GM12873 (cell line): Measurements from ENCODE around the gene RNF187.

Experiments used
- TF ChIP-seq, protein P1 (sequence below): IDR thresholded peaks from 2 replicates; pipeline ENCODE4 v1.5.1; 2012; ENCODE audit warnings: low read depth, mild to moderate bottlenecking, moderate library complexity, low read length, control low read depth; ENCODE audit not compliant: insufficient read depth; ENCODE audit errors: missing control alignments

The RNF187 gene

DNA sequence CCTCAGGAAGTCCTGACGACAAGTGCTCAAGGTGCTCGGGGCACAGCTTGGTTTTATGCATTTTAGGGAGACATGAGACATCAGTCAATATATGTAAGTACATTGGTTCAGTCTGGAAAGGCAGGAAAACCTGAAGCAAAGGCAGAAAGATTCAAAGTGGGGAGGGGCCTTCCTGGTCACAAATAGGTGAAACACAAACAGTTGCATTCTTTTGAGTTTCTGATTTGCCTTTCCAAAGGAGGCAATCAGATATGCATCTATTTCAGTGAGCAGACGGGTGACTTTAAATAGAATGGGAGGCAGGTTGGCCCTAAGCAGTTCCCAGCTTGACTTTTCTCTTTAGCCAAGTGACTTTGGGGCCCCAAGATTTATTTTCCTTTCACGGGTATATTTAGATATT, 8.9 kb upstream of the RNF187 start:
- TF ChIP-seq, protein P1, sequence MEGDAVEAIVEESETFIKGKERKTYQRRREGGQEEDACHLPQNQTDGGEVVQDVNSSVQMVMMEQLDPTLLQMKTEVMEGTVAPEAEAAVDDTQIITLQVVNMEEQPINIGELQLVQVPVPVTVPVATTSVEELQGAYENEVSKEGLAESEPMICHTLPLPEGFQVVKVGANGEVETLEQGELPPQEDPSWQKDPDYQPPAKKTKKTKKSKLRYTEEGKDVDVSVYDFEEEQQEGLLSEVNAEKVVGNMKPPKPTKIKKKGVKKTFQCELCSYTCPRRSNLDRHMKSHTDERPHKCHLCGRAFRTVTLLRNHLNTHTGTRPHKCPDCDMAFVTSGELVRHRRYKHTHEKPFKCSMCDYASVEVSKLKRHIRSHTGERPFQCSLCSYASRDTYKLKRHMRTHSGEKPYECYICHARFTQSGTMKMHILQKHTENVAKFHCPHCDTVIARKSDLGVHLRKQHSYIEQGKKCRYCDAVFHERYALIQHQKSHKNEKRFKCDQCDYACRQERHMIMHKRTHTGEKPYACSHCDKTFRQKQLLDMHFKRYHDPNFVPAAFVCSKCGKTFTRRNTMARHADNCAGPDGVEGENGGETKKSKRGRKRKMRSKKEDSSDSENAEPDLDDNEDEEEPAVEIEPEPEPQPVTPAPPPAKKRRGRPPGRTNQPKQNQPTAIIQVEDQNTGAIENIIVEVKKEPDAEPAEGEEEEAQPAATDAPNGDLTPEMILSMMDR: no peak

DNA sequence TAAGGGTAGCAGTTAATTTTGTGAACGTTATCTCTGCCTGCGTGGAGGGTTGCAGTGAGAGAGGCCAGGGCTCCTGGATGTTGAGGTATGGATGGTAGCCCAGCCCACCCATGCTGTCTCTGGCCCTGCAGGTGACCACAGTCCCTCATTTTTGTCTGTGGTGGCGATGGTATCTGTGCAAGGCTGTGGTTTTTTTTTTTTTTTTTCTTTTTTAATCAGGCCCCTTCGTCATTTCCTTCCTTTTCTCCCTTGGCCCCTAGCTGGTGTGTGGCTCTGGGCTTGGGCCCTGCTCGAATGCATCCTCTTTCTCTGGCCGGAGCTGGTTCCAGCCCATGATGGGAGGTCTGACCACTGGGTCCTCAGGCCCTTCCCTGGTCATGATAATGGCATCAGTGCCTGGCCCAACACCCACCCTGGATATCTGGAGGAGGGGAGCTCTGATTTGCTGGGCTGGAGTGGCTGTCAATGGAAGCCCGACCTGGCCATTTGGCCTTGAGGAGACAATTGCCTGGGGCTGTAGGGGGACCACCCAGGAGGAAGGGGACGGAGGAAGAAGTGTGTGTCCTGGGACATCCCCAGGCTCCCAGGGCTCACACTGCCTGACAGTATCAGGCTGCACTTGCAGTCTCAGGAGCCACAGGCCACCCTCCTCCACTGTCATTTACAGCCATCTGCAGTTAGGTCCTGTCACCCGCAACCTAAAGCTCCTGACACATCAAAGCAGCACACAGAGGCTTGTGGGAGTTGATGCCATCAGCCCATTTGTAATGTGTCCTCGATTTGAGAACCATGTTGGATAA, 8.1 kb upstream of the RNF187 start:
- TF ChIP-seq, protein P1: no peak

DNA sequence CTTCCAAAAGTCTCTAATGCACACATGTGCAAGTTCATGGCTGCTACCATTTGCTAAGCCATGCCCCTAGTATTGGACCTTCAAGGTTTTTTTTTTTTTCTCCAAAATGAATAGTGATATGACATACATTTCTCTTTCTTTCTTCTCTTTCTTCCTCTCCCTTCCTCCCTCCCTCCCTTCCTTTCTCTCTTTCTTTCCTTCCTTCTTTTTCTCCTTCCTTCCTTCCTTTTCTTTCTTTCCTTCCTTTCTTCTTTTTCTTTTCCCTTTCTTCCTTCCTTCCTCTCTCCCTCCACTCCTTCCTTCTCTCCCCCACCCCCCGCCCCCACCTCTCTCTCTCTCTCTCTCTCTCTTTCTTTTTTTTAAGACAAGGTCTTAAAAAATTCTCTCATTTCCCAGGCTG, 3.4 kb upstream of the RNF187 start:
- TF ChIP-seq, protein P1: no peak

DNA sequence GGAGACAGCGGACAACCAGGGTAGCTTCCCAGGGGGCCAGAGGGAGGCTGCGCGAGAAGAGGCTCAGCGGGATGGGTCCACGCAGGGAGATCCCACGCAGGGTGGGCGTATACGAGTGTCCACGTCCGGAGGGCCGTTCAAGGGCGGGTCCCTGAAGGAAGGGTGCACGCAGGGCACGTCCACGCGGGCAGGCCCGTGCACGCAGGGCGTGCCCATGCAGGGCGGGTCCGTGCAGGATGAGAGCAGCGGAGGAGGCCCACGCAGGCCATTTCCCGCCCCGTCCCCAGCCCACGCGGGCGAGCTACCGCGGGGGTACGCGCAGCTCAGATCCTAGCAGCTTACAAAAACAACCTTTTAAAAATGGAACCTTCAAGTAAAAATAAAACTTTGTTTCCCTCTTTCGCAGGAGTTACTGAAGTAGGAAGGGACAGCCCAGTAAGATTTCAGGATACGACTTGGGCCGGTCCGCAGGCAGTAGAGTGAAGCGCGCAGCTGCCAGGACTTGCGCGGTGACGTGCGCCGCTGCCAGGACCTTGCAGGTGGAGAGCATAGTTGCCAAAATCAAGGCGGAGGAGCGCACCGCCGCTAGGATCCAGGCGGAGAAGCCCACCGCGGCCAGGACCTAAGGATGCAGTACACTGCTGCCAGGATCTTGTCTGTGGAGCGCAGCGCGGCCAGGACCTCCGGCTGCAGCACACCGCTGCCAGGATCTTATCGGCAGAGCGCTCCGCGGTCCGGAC, 416 bp upstream of the RNF187 start:
- TF ChIP-seq, protein P1: no peak

GRCh38 chr1:228488125-228488817, 1.1 kb downstream of the RNF187 start:
- TF ChIP-seq, protein P1: no peak

DNA sequence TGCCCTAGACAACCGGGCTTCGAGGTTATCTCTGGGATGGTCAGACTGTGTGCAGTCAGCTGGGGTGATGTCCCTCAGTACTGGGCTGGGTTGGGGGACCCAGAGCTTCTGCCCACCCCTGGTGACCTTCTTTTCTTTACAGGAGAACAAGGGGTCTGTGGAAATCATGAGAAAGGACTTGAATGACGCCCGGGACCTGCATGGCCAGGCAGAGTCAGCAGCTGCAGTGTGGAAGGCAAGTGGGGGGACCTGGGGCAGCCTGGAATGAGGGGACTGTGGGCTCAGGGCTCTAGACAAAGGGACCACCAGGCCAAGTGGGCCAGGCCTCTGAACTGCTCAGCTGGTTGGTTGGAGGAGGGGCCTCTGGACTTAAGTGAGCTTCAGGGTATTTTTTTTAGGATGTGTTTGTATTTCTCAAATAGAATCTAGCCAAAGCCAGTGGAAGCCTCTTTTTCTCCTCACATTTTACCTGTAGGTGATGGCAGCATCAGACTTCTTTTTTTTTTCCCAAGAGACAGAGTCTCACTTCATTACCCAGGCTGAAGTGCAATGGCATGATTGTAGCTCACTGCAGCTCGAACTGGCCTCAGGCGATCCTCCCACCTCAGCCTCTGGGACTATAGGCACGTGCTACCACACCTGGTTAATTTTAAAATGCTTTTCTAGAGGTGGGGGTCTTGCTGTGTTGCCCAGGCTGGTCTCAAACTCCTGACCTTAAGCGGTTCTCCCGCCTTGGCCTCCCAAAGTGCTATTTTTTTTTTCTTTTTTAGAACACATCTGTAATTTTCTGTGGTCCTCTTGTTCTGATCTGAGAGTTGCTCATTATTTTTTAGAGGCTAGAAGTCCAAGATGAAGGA, 1.9 kb downstream of the RNF187 start:
- TF ChIP-seq, protein P1: no peak
